ENCODE results near the gene ABHD12B.

DNA sequence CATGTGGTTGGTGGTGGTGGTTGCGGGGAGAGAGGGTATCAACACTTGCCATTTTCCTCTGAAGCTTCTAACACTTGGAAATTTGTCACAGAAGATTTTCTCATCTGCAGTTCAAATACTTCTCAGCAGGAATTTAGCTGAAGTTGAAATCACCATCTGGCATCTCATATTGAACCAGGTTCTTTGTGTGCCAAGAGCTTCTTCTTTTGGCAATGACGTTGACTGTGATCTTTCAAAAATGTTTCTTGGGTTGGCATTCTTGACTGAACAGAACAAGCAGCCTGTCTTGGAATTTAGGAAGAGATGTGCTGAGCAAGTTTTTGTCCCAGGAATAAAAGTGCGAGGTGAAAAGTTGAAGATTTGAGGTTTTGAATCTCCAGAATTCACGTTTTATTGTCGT, 32.2 kb upstream of the ABHD12B start:
- TF ChIP-seq, protein P1, sequence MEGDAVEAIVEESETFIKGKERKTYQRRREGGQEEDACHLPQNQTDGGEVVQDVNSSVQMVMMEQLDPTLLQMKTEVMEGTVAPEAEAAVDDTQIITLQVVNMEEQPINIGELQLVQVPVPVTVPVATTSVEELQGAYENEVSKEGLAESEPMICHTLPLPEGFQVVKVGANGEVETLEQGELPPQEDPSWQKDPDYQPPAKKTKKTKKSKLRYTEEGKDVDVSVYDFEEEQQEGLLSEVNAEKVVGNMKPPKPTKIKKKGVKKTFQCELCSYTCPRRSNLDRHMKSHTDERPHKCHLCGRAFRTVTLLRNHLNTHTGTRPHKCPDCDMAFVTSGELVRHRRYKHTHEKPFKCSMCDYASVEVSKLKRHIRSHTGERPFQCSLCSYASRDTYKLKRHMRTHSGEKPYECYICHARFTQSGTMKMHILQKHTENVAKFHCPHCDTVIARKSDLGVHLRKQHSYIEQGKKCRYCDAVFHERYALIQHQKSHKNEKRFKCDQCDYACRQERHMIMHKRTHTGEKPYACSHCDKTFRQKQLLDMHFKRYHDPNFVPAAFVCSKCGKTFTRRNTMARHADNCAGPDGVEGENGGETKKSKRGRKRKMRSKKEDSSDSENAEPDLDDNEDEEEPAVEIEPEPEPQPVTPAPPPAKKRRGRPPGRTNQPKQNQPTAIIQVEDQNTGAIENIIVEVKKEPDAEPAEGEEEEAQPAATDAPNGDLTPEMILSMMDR (IDR thresholded peaks at IDR 0.05; ENCODE audit: low read depth, low read length) = no peak
- TF ChIP-seq EZH2phosphoT487 (IDR thresholded peaks at IDR 0.05; ENCODE audit: low read depth) = no peak
